HS-27A (cell line): ENCODE measurements around the gene CENPM.
A peak's percentile ranks its signal among the peaks of the same experiment; 100 is the strongest.
"Not testable (repeated sequence)": the region's sequence is repeated elsewhere in the genome, so short reads cannot be mapped to it uniquely, and the experiment has no call there.

Experiments used
- DNase-seq: peaks from one replicate; pipeline ENCODE4 v3.0.0-alpha.2; 2012; ENCODE audit warnings: low read depth, missing footprints

The CENPM gene

DNA sequence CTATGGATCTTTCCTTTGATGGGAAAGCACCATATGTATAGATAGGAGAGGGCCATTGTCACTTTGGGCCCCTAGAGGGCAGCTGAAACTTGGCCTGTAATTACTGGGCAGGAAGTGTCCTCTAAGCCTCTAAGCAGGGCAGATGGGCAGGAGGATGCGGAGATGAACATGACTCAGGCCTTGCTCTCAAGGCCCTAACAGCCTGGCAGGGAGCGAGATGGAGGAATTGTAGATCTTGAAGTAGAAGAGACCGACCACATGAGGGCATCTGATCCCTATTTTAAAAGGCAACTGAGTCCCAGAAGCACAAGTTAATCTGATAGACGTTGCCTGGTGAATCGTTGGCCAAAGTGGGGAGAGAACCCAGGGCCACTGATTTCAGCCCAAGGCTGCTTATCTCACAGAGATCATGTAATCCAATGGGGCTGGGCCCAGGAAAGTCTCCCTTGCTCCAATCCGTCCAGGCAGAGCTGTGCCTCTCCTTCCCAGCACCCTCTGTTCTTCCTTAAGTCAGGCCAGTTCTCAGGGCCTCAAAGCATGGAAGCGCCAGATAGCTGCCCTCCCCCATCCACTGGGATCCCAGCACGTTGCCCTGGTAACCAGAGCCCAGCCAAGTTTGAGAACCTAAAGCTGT lies 19.8 kb upstream of the CENPM start:
- peak; percentile 39 for DNase-seq

DNA sequence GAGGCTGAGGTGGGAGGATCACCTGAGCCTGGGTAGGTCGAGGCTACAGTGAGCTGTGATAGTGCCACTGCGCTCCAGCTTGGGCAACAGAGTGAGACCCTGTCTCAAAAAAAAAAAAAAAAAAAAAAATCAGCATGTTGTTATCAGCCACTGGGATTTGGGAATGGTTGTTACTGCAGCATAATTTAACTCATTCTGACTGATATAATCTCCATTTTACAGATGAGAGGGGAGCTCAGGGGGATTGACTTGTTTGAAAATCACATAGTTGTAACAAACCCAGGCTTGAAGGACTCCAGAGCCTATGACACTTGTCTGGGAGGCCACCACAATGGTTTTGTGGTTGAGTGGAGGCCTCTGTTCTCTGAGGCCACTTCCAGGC lies 19.3 kb upstream of the CENPM start:
- DNase-seq, result no peak

DNA sequence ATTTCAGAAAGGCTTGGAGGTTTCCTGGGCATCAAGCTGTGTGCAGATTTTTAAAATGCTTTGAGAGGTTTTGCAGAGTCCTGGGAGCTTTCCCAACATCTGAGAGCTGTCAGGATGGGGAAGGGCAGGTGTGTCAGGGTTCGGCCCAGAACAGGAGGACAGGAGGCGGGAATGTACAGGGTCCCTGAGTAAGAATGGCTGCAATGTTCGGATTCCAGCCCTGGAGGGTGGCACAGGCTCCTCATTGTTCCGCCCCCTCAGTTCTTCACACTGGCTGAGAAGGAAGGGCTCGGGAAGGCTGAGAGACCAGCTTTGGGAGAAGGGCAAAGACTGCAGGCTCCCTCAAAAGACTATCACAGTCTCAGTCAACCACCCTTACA lies 17.1 kb upstream of the CENPM start:
- DNase-seq, result no peak

GRCh38 chr22:41963453-41964111 lies 16.6 kb upstream of the CENPM start:
- no peak for DNase-seq

DNA sequence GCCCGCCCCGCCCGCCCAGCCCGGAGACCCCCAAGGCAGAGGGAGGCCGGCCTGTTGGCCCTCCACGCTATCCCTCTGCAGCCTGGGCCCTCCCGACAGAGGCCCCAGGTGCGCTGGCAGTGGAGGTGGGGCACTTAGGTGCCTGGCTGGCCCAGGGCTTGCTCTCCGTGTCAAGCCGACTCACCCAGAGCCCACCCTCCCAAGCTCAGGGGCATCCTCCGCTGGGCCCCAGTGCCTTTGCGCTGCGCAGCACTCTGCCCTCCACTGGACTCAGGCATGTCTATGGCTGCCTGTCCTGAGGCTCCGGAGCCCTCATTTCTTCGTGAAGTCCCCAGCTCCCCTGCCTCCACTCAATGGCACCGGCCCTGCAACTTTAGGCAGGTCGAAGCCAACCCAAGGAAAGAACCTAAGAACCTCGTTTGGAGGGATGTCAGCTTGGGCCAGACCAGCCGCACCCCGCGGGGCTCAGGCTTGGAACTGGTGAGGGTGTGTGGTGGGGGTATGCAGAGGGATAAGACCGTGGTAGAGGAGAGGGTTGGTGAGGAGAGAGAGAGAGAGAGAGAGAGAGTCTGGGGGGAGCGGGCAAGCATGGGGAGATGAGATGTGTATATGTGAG lies 11.1 kb upstream of the CENPM start:
- DNase-seq, result no peak

DNA sequence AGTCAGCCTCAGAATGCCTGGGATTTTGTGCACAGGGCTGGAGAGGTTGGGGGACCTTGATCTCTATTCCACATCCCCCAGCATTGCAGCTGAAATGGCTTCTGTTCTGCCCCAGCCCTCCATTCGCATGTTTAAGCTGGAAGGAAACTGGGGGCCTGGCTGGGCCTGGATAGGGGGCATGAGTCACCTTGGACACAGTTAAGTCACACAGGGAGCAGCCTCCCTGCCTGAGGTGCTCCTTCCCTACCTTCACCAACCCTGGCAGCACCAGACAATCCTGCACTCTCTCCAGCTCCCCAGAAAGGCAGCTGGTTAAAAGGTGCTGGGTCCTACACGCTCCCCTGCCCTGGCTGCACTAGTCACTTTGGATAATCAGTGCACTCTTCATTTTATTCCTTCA lies 5.8 kb upstream of the CENPM start:
- DNase-seq, result no peak

DNA sequence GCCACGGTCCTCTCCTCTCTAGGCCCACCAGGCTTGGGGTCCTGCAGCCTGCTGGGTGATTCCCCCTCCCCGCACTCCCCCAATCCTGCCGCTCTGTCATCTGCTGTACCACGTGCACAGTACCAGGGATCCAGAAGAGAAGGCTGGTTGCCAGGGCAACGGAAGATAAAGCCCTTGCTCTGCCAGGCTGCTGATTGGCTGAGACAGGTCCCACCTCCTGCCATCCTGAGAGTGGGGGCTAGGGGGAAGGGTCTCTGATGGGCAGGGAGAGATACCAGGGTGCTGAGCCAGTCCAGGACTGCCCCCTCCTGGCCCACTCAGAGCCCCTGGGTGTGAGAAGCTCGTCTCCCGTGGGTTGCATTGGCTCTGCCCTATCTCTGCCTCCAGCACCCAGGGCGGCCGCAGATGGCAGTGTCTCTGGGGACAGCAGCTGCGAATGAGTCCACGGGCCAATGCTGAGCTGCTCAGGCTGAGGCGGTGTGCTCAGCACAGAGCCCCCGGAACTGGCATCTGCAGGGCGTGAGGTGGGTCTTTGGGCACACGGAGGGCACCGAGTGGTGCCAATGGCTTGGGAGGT lies 5.0 kb upstream of the CENPM start, which contains the start of gene SMIM45:
Gene SMIM45 (plus strand): TSS at position 253 of the 577 bp plus-strand sequence.
- DNase-seq, result no peak

- DNase-seq, result no peak
Observed at GRCh38 chr22:41949297-41949965, 2.5 kb upstream of the CENPM start.

GRCh38 chr22:41948928-41949296 lies 2.0 kb upstream of the CENPM start:
- DNase-seq, result not testable (repeated sequence)

GRCh38 chr22:41948142-41948541 lies 1.2 kb upstream of the CENPM start:
- no peak for DNase-seq

DNA sequence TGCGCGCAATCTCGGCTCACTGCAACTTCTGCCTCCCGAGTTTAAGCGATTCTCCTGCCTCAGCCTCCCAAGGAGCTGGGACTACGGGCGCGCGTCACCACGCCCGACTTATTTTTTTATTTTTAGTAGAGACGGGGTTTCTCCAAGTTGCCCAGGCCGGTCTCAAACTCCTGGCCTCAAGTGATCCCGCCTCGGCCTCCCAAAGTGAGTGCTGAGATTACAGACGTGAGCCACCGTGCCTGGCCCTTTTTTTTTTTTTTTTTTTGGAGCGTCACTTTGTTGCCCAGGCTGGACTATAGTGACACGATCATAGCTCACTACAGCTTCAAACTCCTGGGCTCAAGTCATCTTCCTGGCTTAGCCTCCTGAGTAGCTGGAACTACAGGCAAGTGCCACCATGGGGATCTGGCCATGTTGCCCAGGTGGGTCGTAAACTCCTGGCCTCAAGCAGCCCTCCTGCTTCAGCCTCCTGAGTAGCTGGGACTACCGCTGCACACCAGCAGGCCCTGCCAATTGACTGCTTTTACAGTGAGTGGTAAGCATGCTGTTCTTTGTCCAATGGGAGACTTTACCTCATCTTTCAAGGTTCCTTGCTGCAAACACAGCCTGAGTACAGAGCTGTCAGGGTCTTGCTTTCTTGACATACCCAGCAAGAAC lies 600 bp upstream of the CENPM start:
- DNase-seq, result no peak

- no peak for DNase-seq
Observed at GRCh38 chr22:41943661-41944209, 3.2 kb downstream of the CENPM start.

GRCh38 chr22:41940832-41941765 lies 5.9 kb downstream of the CENPM start:
- DNase-seq, result no peak

DNA sequence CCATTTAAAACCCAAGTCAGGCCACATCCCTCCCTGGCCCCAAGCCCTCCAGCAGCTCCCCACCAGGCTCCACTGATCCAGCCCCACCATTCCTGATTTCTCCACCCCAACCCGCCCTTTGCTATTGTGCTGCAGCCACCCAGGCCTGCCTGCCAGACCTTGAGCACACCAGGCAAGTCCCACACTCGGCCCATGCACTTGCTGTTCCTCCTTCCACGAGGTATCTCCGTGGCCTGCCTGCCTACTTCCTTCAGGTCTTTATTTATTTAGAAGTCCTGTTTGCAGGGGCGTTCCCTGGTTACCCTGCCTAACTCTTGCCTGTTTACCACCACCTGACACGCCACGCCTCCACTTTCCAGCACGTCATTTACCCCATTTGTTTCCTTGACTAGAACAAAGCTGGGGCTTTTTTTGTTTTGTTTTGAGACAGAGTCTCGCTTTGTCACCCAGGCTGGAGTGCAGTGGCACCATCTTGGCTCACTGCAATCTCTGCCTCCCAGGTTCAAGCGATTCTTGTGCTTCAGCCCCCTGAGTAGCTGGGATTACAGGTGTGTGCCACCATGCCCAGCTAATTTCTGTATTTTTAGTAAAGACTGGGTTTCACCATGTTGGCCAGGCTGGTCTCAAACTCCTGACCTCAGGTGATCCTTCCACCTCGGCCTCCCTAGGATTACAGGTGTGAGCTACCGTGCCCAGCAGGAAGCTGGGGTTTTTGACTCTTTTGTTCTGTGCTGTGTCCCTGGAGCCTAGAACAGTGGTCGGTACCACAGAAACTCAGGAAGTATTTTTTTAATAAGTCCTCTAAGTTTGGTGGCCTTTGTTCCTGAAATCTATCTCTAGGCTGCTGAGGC lies 6.7 kb downstream of the CENPM start:
- no peak for DNase-seq

DNA sequence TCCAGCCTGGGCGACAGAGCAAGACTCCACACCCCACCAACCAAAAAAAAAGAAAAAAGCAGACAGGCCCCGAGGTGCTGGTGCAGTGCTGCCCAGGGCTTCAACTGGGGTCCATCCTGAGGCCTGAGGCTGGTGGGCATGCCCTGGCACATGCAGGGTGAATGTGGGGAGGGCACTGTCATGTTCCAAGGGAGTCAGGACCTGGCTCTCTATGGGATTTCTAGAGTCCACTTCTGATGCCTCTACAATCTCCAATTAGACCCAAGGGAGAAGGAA lies 10.1 kb downstream of the CENPM start:
- DNase-seq, result no peak

DNA sequence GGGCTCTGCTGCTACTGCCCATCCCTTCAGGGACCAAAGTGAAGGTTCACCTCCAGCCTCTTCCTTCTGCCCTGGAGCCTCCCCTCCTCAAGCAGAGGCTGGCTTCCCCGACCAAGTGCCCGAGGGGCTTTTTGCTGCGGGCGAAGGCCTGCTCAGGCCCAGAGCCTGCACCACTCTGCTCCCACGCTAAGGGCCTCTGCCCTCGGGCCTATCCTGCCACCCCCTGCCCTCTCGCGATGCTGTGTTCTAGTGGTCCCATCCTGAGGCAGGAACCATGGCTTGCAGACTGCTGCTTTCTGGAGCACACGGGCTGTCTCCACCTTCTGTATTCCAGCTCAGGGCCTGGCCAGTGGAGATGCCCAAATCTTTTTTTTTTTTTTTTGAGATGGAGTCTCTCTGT lies 11.4 kb downstream of the CENPM start:
- DNase-seq, result no peak

DNA sequence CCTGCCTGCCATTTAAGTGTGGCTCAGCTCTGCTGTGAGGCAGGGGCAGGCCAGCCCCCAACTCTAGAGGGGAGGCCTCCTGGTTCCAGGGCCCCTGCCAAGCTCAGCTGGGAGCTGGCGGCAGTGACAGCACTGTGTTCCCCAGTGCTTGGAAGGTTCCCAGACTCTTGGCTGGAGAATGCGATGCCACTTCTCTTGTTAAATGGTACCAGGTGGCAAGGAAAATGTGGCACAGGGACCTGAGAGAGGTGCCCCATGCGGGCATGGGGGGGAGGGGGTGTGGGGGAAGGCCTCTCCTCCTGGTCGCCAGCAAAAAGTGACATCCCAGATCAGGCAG lies 12.0 kb downstream of the CENPM start:
- DNase-seq, result no peak

DNA sequence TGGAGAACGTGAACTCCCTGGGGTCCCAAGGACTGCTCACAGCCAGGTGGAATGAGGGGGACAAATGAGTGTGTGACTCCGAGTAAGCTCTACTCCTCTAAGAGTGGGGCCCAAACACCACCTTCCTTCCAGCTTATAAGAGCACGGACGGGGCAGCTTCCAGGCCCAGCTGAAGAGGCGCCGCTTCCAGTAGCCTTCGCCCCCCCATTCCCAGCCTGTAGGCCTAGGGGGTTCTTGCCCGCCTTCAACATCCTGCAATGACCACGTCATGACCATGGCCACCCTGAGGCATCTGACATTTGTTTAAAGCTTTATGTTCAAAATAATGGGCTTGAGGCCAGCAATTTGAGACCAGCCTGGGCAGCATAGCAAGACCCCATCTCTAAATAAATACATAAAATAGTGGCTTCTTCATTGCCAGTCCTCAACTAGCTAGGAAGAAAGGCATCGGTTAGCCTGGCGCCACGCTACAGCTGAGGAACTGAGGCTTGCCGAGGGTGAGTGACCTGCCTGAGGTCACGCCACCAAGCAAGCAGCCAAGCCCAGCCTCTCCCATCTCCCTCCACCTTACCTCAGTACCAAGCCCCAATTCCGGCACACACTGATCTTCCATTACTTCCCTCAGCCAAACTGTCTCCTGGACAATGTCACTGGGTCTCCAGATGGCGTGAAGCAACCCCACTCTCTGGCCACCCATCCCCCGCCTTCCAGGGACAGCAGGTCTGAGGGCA lies 12.5 kb downstream of the CENPM start:
- DNase-seq, result no peak

GRCh38 chr22:41933411-41934177 lies 13.4 kb downstream of the CENPM start:
- no peak for DNase-seq
